GM12891 (cell line): Measurements from ENCODE around the gene NPM1.

Experiments used
- DNase-seq: peaks from one replicate; pipeline ENCODE4 v3.0.0; 2011; ENCODE audit warnings: low spot score; ENCODE audit not compliant: insufficient read length
- FAIRE-seq: peaks from 2 replicates; lab custom pipeline; 2011; peaks lifted over from hg19 to GRCh38; lab: Jason Lieb, UNC
- PAX5 ChIP-seq: IDR thresholded peaks from 2 replicates; pipeline ENCODE4 v1.6.1; 2011; ENCODE audit warnings: low read length, moderate library complexity, mild to moderate bottlenecking; ENCODE audit not compliant: insufficient read depth, severe bottlenecking
- POLR2A ChIP-seq: IDR thresholded peaks from 2 replicates; pipeline ENCODE4 v1.6.1; 2011; ENCODE audit warnings: low read depth, low read length, control low read depth
- POLR2AphosphoS5 ChIP-seq: IDR thresholded peaks from 2 replicates; pipeline ENCODE4 v1.6.1; 2011; ENCODE audit warnings: low read depth, low read length, control low read depth
- POU2F2 ChIP-seq: IDR thresholded peaks from 2 replicates; pipeline ENCODE4 v1.6.1; 2011; ENCODE audit warnings: low read depth, mild to moderate bottlenecking, control low read depth, low read length, moderate library complexity
- SPI1 ChIP-seq: IDR thresholded peaks from 2 replicates; pipeline ENCODE4 v1.6.1; 2011; ENCODE audit warnings: low read depth, low read length, control low read depth
- TAF1 ChIP-seq: IDR thresholded peaks from 2 replicates; pipeline ENCODE4 v1.6.1; 2011; ENCODE audit warnings: low read depth, low read length, control low read depth

Gene NPM1

DNA sequence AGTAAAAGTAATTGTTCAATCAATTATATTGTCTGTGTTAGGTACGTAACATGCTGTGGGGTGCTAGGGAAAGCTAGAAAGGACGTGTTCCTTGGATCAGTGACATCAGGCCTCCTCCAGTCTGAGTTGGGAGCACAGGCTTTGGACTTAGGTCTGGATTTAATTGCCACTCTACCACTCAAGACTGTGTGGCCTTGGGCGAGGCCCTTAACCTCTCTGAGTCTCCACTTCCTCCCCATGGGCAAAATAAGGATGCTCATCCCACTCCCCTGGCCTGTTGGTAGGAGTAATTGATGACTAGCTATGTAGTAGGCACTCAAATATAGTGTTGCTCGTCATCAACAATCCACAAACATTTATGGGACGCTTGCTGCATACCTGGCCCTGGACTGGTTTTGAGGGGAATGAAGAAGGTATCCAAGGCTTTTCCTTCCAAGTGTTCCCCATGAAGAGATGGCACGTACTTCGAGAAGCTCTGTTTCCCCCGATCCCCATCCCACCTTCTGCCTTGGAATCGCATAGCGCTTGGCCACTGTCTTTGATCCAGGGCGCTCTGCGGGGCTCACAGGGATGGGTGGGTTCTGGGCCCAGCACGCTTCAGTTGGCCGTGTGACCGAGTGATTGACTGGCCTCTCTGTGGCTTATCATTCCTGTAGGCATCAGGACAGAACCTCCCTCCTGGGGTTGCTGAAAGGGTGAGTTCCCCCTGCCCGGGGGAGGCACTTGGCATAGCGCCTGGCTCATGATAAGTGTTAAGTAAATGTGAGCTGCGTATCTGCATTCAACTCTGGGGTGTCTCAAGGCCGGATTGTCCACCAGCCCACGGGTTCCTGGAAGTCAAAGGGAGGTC lies 39.9 kb downstream of the NPM1 start:
- TF ChIP-seq TAF1 (no peak), POU2F2 (no peak), POLR2A (no peak), POLR2AphosphoS5 (no peak), PAX5 (no peak)
- FAIRE-seq (no peak), DNase-seq (no peak)

- TF ChIP-seq POLR2A (no peak), SPI1 (no peak), POU2F2 (no peak), PAX5 (no peak), POLR2AphosphoS5 (no peak), TAF1 (no peak)
- FAIRE-seq, result no peak
- DNase-seq, result no peak
Measured at GRCh38 chr5:171428168-171428696, 40.6 kb downstream of the NPM1 start.

DNA sequence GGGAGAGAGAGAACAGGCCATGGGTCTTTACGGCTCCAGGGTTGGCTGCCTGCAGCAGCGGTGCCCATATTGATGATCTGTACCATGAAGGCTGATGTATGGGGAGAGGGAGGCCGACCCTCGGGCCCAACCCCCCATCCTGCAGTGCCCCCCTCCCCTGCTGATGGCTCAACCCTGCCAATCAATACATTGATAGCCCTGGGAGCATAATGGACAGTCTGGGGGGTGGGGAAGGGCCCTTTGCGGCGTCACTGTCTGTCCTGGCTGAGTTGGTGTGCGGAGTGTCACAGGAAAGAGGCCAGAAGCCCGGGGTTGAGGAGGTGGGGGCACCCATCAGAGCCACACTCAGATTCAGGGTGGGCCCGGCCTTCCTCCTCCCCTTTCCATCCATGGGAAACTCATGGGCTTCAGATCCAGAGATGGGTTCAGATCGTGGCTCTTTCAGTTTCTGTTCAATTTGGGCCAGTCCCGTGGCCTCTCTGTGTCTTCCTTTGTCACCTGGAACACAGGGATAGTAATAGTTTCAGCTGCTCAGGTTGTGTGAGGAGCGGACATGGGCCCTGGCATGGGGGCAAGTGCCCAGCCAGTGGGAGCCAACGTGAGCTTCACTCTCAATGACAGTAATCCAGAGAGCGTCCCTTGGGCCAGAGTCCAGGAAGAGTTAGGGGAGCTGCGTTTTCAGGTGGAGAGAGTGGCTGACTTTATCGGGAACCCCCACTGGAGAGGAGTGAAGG lies 41.3 kb downstream of the NPM1 start:
- FAIRE-seq (no peak), DNase-seq (no peak)
- TF ChIP-seq TAF1 (no peak), POLR2AphosphoS5 (no peak), POLR2A (no peak), PAX5 (no peak), POU2F2 (no peak), SPI1 (no peak)

- FAIRE-seq, result no peak
- TF ChIP-seq POLR2AphosphoS5, result no peak
- no peak for TF ChIP-seq SPI1
- no peak for TF ChIP-seq POLR2A
- TF ChIP-seq POU2F2, result no peak
- TF ChIP-seq PAX5, result no peak
- no peak for TF ChIP-seq TAF1
- DNase-seq, result no peak
Measured at GRCh38 chr5:171429543-171429910, 41.9 kb downstream of the NPM1 start.

GRCh38 chr5:171431251-171431777 lies 43.7 kb downstream of the NPM1 start:
- TF ChIP-seq SPI1, result no peak
- TF ChIP-seq POLR2AphosphoS5, result no peak
- TF ChIP-seq POLR2A, result no peak
- no peak for TF ChIP-seq PAX5
- no peak for TF ChIP-seq TAF1
- TF ChIP-seq POU2F2, result no peak
- DNase-seq, result no peak
- no peak for FAIRE-seq

DNA sequence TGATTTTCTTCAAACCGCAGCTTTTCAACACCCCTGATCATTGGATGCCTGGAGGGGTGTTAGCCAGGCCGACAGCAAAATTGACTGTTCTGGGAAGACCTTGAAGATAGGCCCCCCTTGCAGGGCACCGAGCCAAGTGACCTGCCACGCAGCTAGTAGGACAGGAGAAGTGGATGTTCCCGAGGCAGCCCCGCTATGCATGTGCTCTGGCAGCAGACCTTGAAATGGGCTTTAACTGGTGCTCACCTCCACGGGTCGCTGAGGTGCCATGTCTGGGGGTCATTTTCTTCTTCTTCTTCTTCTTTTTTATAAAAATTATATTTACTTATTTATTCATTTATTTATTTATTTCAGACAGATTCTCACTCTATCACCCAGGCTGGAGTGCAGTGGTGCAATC lies 44.4 kb downstream of the NPM1 start:
- FAIRE-seq (no peak), DNase-seq (no peak)
- TF ChIP-seq POLR2AphosphoS5 (no peak), PAX5 (no peak), POU2F2 (no peak), SPI1 (no peak), POLR2A (no peak), TAF1 (no peak)

GRCh38 chr5:171432583-171433351 lies 45.1 kb downstream of the NPM1 start:
- FAIRE-seq (no peak), DNase-seq (no peak)
- TF ChIP-seq POU2F2, result no peak
- no peak for TF ChIP-seq PAX5
- no peak for TF ChIP-seq SPI1
- TF ChIP-seq POLR2AphosphoS5, result no peak
- TF ChIP-seq POLR2A, result no peak
- TF ChIP-seq TAF1, result no peak

- TF ChIP-seq SPI1 (no peak), POU2F2 (no peak), PAX5 (no peak), POLR2A (no peak), POLR2AphosphoS5 (no peak)
- FAIRE-seq (no peak), DNase-seq (no peak)
Measured at GRCh38 chr5:171433352-171433698, 45.7 kb downstream of the NPM1 start.
